ENCODE measurements around the gene DPP10.

DNA sequence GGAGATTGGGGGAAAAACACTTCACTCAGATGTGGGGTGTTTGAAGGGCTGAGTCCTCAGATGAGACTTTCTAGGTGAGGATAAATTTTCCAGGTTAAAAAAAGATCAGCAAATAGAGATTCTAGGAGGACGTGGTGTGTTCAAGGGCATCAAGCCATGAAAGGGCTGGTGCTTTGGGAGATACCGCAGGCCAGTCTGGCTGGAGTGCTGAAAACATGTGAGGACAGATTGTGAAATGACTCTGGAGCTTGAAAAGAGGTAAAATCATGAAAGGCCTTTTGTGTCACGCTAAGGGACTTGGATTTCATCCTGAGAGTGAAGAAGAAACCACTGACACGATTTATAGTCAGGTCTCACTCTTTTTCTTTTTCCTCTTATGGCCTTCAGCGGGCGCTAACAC lies 320.5 kb downstream of the DPP10 start:
- no peak for TF ChIP-seq CTCF (IDR thresholded peaks at IDR 0.05; ENCODE audit: low read length)
- no peak for TF ChIP-seq EZH2 (IDR thresholded peaks at IDR 0.05; ENCODE audit: borderline replicate concordance, low read length)

All from OCI-LY1 (cell line).